Central memory CD8-positive, alpha-beta T cell (primary cell): ENCODE data around the gene TENM3.
A peak's percentile ranks its signal among the peaks of the same experiment; 100 is the strongest.

Experiments used
- ATAC-seq: fragments of 150-1000 bp; cut with Tn5 transposase; replicated peaks from 2 replicates; pipeline ENCODE4 v1.10.0; 2022; ENCODE audit warnings: mild to moderate bottlenecking, moderate FRiP score, moderate number of reproducible peaks; ENCODE audit not compliant: poor library complexity, severe bottlenecking; ENCODE audit errors: extremely low read depth
- DNase-seq, 2 donors: peaks; one replicate each; pipeline ENCODE4 v3.0.0; 2021; ENCODE audit warnings: low spot score in 2 of 2
- H3K27ac Mint-ChIP-seq: one replicate; pipeline ENCODE4 v1.8.0; 2022; ENCODE audit warnings: low read depth, mild to moderate bottlenecking, moderate library complexity, mixed read lengths
- H3K27me3 Mint-ChIP-seq: one replicate; pipeline ENCODE4 v1.8.0; 2022; ENCODE audit warnings: mixed read lengths
- H3K36me3 Mint-ChIP-seq: one replicate; pipeline ENCODE4 v1.8.0; 2022; ENCODE audit warnings: mild to moderate bottlenecking, moderate library complexity, mixed read lengths; ENCODE audit not compliant: insufficient read depth
- H3K4me1 Mint-ChIP-seq: one replicate; pipeline ENCODE4 v1.8.0; 2022; ENCODE audit warnings: mixed read lengths
- H3K4me3 Mint-ChIP-seq: one replicate; pipeline ENCODE4 v1.8.0; 2022; ENCODE audit warnings: mild to moderate bottlenecking, moderate library complexity, mixed read lengths
- H3K9me3 Mint-ChIP-seq: one replicate; pipeline ENCODE4 v1.8.0; 2022; ENCODE audit warnings: mixed read lengths

TENM3 gene

DNA sequence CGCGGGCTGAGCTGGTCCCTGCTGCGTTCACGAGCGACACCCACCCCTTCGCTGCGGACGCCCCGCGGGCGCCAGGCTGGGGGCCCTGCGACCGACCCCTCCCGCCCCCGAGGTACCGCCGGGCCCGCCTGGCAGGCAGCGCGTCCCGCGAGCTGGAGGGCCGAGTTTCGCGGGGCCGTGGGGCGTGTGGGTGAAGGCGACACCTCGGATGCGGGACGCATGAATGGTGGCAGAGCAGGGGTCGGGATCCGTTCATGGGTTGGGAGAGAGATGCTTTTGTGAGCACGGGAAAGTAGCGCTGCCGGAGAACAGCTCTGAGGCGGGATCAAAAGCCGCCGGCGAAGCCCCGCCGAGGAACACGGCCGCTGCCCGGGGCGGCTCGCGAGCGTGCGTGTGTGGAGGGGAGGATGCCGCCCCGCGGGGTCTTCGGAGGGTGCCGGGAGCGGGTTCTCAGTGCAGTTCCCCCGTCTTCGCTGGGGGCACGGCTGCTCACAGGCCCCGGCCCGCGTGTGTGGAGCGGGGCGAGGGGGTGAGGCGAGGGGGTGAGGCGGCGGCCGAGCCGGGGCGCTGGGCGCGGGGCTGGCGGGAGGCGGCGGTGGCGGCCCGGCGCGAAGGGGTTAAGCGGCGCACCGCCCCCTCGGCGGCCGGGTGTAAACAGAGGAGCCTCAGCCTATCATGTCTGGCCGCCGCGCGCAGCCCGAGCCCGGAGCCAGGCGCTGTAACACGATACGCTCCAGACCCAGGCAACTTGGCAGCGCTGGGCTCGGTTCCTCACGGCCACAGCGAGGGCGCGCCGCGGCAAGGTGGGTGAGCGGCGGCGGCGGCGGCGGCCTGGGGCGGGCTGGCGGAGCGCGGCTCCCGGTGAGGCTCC lies 205.3 kb downstream of the TENM3 start:
- peaks cover 4% of the 10 kb centered on the region for H3K36me3 Mint-ChIP-seq
- DNase-seq: no peak

DNA sequence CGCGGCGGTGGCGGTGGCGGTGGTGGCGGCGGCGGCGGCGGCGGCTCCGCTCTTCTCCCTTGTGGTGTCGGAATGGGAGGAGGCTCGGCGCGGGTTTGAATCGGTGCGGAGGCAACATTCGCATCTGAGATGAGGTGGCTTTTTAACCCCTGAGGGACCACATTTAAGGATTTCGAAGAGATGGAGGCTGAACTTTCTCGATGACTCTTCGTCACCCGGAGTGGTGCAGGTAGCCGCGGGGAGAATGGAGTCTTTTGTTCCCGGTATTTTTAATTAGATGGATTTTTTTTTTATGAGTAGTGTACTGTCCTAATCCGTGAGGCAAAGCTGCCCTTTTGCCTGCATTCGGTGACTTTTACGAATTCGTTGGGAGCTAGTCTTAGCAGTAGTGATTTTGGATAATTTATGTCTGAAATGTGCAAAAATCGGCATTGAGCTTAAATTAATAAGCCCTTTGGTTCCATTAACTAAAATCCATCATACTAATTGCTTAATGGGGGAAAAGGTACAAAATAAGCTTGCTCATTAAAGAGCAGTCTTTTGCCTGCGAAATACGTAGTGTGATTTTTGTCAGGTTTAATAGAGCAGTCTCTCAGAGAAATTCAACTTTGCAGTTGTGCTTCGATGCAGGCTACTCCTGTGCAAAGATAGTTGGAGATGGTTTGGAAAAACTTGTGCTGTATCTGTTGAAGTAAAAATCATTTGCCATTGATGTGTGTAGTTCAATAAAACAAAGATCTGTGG lies 206.2 kb downstream of the TENM3 start:
- Mint-ChIP-seq H3K27ac (no peak overlapping the region), H3K4me3 (peak overlapping the region; percentile 73), H3K27me3 (peaks cover 75% of the 10 kb centered on the region), H3K36me3 (peaks cover 4% of the 10 kb centered on the region), H3K4me1 (peaks cover 8% of the 10 kb centered on the region), H3K9me3 (no peaks in the 10 kb centered on the region)
- ATAC-seq (no peak), DNase-seq (no peak)

More for the DNA sequence above, 205.3 kb downstream of the TENM3 start:
- peak; percentile 60 for ATAC-seq
- H3K27ac Mint-ChIP-seq: no peak overlapping the region
- peak overlapping the region; percentile 73 for H3K4me3 Mint-ChIP-seq
- peaks cover 2% of the 10 kb centered on the region for H3K9me3 Mint-ChIP-seq
- peaks cover 8% of the 10 kb centered on the region for H3K4me1 Mint-ChIP-seq
- peaks cover 79% of the 10 kb centered on the region for H3K27me3 Mint-ChIP-seq

- Mint-ChIP-seq H3K4me3 (no peak overlapping the region), H3K36me3 (peaks cover 4% of the 10 kb centered on the region), H3K9me3 (no peaks in the 10 kb centered on the region), H3K27me3 (peaks cover 74% of the 10 kb centered on the region), H3K27ac (no peak overlapping the region), H3K4me1 (peaks cover 8% of the 10 kb centered on the region)
- no peak for DNase-seq
- ATAC-seq: no peak
Measured at GRCh38 chr4:182449930-182450439, 206.8 kb downstream of the TENM3 start.

GRCh38 chr4:182451441-182451840 lies 208.2 kb downstream of the TENM3 start:
- ATAC-seq (no peak), DNase-seq (no peak)
- H3K36me3 Mint-ChIP-seq: peaks cover 4% of the 10 kb centered on the region
- peaks cover 8% of the 10 kb centered on the region for H3K4me1 Mint-ChIP-seq
- H3K27me3 Mint-ChIP-seq: peaks cover 75% of the 10 kb centered on the region
- no peaks in the 10 kb centered on the region for H3K9me3 Mint-ChIP-seq
- H3K4me3 Mint-ChIP-seq: no peak overlapping the region
- no peak overlapping the region for H3K27ac Mint-ChIP-seq

GRCh38 chr4:182453830-182454229 lies 210.6 kb downstream of the TENM3 start:
- ATAC-seq (no peak), DNase-seq (no peak)
- Mint-ChIP-seq H3K27ac (no peak overlapping the region), H3K9me3 (no peaks in the 10 kb centered on the region), H3K27me3 (peaks cover 51% of the 10 kb centered on the region), H3K4me3 (no peak overlapping the region), H3K4me1 (no peaks in the 10 kb centered on the region), H3K36me3 (no peaks in the 10 kb centered on the region)

GRCh38 chr4:182454440-182455013 lies 211.3 kb downstream of the TENM3 start:
- ATAC-seq (no peak), DNase-seq (no peak)
- Mint-ChIP-seq H3K27me3 (peaks cover 47% of the 10 kb centered on the region), H3K4me1 (no peaks in the 10 kb centered on the region), H3K9me3 (no peaks in the 10 kb centered on the region), H3K4me3 (no peak overlapping the region), H3K27ac (no peak overlapping the region), H3K36me3 (no peaks in the 10 kb centered on the region)

GRCh38 chr4:182465114-182465513 lies 221.9 kb downstream of the TENM3 start:
- DNase-seq (no peak), ATAC-seq (no peak)
- H3K27ac Mint-ChIP-seq: no peak overlapping the region
- no peaks in the 10 kb centered on the region for H3K4me1 Mint-ChIP-seq
- peaks cover 13% of the 10 kb centered on the region for H3K27me3 Mint-ChIP-seq
- no peaks in the 10 kb centered on the region for H3K9me3 Mint-ChIP-seq
- H3K4me3 Mint-ChIP-seq: no peak overlapping the region
- no peaks in the 10 kb centered on the region for H3K36me3 Mint-ChIP-seq

DNA sequence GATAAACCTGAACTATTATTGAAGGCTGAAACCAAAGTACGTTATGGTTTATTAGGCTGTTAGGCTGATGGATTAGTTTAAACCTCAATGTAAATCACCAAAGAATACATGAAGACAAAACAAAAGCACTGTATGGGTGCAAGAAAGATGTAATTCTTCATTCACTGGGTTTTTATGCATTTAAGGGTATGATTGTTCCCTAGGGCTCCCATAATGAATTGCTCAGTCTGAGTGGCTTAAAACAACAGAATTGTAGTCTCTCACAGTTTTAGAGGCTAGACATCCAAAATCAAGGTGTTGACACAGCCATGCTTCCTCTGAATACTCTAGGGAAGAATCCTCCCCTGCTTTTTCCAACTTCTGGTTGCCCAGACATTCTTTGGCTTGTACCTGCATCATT lies 222.8 kb downstream of the TENM3 start:
- no peak overlapping the region for H3K4me3 Mint-ChIP-seq
- DNase-seq (no peak), ATAC-seq (no peak)
- no peaks in the 10 kb centered on the region for H3K9me3 Mint-ChIP-seq
- H3K36me3 Mint-ChIP-seq: no peaks in the 10 kb centered on the region
- H3K4me1 Mint-ChIP-seq: no peaks in the 10 kb centered on the region
- H3K27ac Mint-ChIP-seq: no peak overlapping the region
- peaks cover 13% of the 10 kb centered on the region for H3K27me3 Mint-ChIP-seq

- Mint-ChIP-seq H3K36me3 (no peaks in the 10 kb centered on the region), H3K4me3 (no peak overlapping the region), H3K27ac (no peak overlapping the region), H3K27me3 (peaks cover 13% of the 10 kb centered on the region), H3K9me3 (no peaks in the 10 kb centered on the region), H3K4me1 (no peaks in the 10 kb centered on the region)
- no peak for DNase-seq
- no peak for ATAC-seq
Measured at GRCh38 chr4:182470215-182470614, 227.0 kb downstream of the TENM3 start.

DNA sequence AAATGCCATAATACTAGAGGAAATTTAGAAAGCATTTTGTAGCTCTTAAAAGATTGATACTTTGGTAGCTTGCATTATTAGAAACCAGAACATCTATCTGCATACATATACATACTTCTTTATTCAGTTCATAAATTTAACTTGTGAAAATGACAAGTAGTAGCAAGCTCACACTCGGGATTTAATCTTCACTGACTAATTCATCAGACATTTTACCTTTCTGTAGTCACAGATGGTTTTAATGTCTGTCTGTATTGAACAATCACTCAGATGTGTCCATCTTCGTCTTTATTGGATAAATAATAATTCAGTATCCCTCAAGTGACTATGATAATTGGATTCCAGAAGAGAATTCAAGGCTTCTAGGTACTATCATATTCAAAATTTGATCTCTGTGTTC lies 232.3 kb downstream of the TENM3 start:
- no peak overlapping the region for H3K27ac Mint-ChIP-seq
- no peaks in the 10 kb centered on the region for H3K36me3 Mint-ChIP-seq
- no peaks in the 10 kb centered on the region for H3K9me3 Mint-ChIP-seq
- H3K27me3 Mint-ChIP-seq: peaks cover 10% of the 10 kb centered on the region
- ATAC-seq (no peak), DNase-seq (no peak)
- no peak overlapping the region for H3K4me3 Mint-ChIP-seq
- no peaks in the 10 kb centered on the region for H3K4me1 Mint-ChIP-seq

DNA sequence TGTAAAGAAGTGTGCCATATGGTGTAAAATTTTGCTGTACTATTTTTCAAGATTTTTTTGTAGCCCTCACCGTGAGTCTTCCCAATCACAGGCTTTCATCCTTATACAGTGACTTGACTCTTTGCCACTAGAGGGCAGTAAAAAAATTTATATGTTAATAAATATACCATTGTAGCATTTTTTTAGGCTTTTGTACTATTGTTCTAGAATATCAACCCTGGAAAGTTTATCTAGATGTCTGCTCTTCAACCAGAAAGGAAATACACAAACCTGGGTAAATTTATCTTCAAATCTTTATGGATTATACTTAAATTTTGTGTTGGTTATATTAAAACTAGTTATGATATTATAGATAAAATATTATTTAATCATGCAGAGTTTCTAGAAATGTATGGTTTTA lies 235.3 kb downstream of the TENM3 start:
- Mint-ChIP-seq H3K4me3 (no peak overlapping the region), H3K4me1 (no peaks in the 10 kb centered on the region), H3K9me3 (no peaks in the 10 kb centered on the region), H3K36me3 (no peaks in the 10 kb centered on the region), H3K27ac (no peak overlapping the region), H3K27me3 (peaks cover 10% of the 10 kb centered on the region)
- no peak for ATAC-seq
- no peak for DNase-seq

DNA sequence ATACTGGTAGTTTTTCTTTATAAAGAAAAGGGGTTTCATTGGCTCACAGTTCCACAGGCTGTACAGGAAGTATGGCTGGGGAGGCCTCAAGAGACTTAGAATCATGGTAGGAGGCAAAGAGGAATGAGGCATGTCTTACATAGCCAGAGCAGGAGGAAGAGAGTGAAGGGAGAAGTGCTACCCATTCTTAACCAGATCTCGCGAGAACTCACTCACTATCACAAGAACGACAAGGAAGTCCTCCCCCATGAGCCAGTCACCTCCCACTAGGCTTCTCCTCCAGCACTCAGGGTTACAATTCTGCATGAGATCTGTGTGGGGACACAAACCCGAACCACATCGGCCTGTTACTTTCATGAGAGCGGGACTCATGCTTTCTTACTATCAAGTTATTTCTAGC lies 240.5 kb downstream of the TENM3 start:
- Mint-ChIP-seq H3K36me3 (no peaks in the 10 kb centered on the region), H3K9me3 (peaks cover 5% of the 10 kb centered on the region), H3K4me3 (no peak overlapping the region), H3K27me3 (peaks cover 13% of the 10 kb centered on the region), H3K4me1 (no peaks in the 10 kb centered on the region), H3K27ac (no peak overlapping the region)
- no peak for DNase-seq
- ATAC-seq: no peak
